SK-N-SH (cell line): ENCODE results near the gene RBM20. TPM values are rescaled to one million over a fixed set of nuclear protein-coding genes. Genes with fewer than 3 reads are reported as not detected.

Experiments
- CTCF ChIA-PET: fragments of 300-600, 350-600 bp; formaldehyde crosslinking; extraction: SDS; loops from one replicate; lab custom pipeline; 2021; lab: Yijun Ruan, JAX
- POLR2A ChIA-PET: fragments of 350-600 bp; sonication (Branson Sonifier 250); formaldehyde crosslinking; extraction: SDS; loops from one replicate; lab custom pipeline; 2020; ENCODE audit warnings: antibody characterized with exemption, inconsistent platforms; lab: Yijun Ruan, JAX
- DNase-seq: peaks from one replicate; pipeline ENCODE4 v3.0.0; 2012
- H2AFZ ChIP-seq: fragments of 200-600 bp; sonication (generic); 2 replicates; pipeline ENCODE4 v1.8.1; 2016; ENCODE audit warnings: antibody characterized with exemption, mild to moderate bottlenecking, low read depth
- H3F3A ChIP-seq: fragments of 200-600 bp; sonication (generic); replicated peaks from 2 replicates; pipeline ENCODE3; 2016; ENCODE audit warnings: antibody characterized with exemption, mild to moderate bottlenecking; ENCODE audit not compliant: insufficient read depth
- H3K27ac ChIP-seq, 2 experiments: fragments of 200-500 bp in 1 of 2; fragments of 200-600 bp in 1 of 2; sonication (Bioruptor generic) in 1 of 2; sonication (generic), shearing (Covaris generic) in 1 of 2; 2 replicates each; pipeline versions ENCODE4 v1.5.1 to v1.6.1; 2014 to 2016; ENCODE audit warnings: low read depth in 2 of 2, inconsistent platforms in 1 of 2, low read length in 1 of 2, mild to moderate bottlenecking in 1 of 2, mixed read lengths in 1 of 2
- H3K27me3 ChIP-seq: fragments of 200-600 bp; sonication (generic), shearing (Covaris generic); 2 replicates; pipeline ENCODE4 v1.6.1; 2016; ENCODE audit warnings: mixed run types; ENCODE audit not compliant: insufficient read depth
- H3K36me3 ChIP-seq, 2 experiments: fragments of 200-500 bp in 1 of 2; fragments of 200-600 bp in 1 of 2; sonication (Bioruptor generic) in 1 of 2; sonication (generic) in 1 of 2; replicated peaks in 1 of 2; 2 replicates each; pipeline versions ENCODE3 to v1.5.1; 2014 to 2016; ENCODE audit warnings: low read length in 1 of 2, mild to moderate bottlenecking in 1 of 2; ENCODE audit not compliant: insufficient read depth in 2 of 2, control insufficient read depth in 1 of 2
- H3K4me1 ChIP-seq, 2 experiments: fragments of 200-500 bp in 1 of 2; fragments of 200-600 bp in 1 of 2; sonication (Bioruptor generic) in 1 of 2; sonication (generic), shearing (Covaris generic) in 1 of 2; 2 replicates each; pipeline versions ENCODE4 v1.5.1 to v1.6.1; 2014 to 2016; ENCODE audit warnings: low read depth in 1 of 2, low read length in 1 of 2, mixed run types in 1 of 2; ENCODE audit not compliant: insufficient read depth in 2 of 2, control insufficient read depth in 1 of 2
- H3K4me2 ChIP-seq: fragments of 200-600 bp; sonication (generic), shearing (Covaris generic); 2 replicates; pipeline ENCODE4 v1.6.1; 2017; ENCODE audit warnings: mixed run types
- H3K4me3 ChIP-seq, 2 experiments: fragments of 200-500 bp in 1 of 2; fragments of 200-600 bp in 1 of 2; sonication (Bioruptor generic) in 1 of 2; sonication (generic), shearing (Covaris generic) in 1 of 2; 2 replicates each; pipeline versions ENCODE4 v1.5.1 to v1.8.1; 2014 to 2016; ENCODE audit warnings: low read depth in 2 of 2, inconsistent platforms in 1 of 2, low read length in 1 of 2, mild to moderate bottlenecking in 1 of 2, mixed read lengths in 1 of 2, moderate library complexity in 1 of 2
- H3K79me2 ChIP-seq: fragments of 200-600 bp; sonication (generic); 2 replicates; pipeline ENCODE4 v1.8.1; 2017; ENCODE audit warnings: mild to moderate bottlenecking; ENCODE audit not compliant: insufficient read depth
- H3K9ac ChIP-seq: fragments of 200-600 bp; sonication (generic); 2 replicates; pipeline ENCODE4 v1.6.1; 2017; ENCODE audit warnings: mixed run types
- H3K9me2 ChIP-seq: fragments of 200-600 bp; sonication (generic); 2 replicates; pipeline ENCODE4 v1.6.1; 2017; ENCODE audit warnings: mixed run types
- H3K9me3 ChIP-seq: fragments of 200-600 bp; sonication (generic); 2 replicates; pipeline ENCODE4 v1.6.1; 2017; ENCODE audit warnings: mixed run types, mild to moderate bottlenecking, moderate library complexity
- H4K20me1 ChIP-seq: fragments of 200-600 bp; sonication (generic); 2 replicates; pipeline ENCODE4 v1.6.1; 2017; ENCODE audit warnings: mild to moderate bottlenecking, mixed run types; ENCODE audit not compliant: insufficient read depth
- EP300 ChIP-seq, 2 experiments: IDR thresholded peaks; 2 replicates each; pipeline versions ENCODE4 v1.4.0 to v1.6.1; 2012; ENCODE audit warnings: borderline replicate concordance in 1 of 2, low read depth in 1 of 2, low read length in 1 of 2
- EZH2phosphoT487 ChIP-seq: fragments of 200-600 bp; sonication (generic); IDR thresholded peaks from 2 replicates; pipeline ENCODE4 v1.6.1; 2017; ENCODE audit warnings: low read depth, mixed run types, mild to moderate bottlenecking, antibody characterized with exemption, moderate library complexity, borderline replicate concordance
- FOXJ3 ChIP-seq: sonication (generic); formaldehyde crosslinking; IDR thresholded peaks from 2 replicates; pipeline ENCODE4 v1.5.1; 2020; ENCODE audit warnings: mild to moderate bottlenecking, missing genetic modification reagents
- GABPA ChIP-seq: IDR thresholded peaks from 2 replicates; pipeline ENCODE4 v1.4.0; 2012; ENCODE audit warnings: low read depth, mild to moderate bottlenecking
- GATA2 ChIP-seq: sonication (generic); formaldehyde crosslinking; IDR thresholded peaks from 2 replicates; pipeline ENCODE4 v1.5.0; 2020; ENCODE audit warnings: mild to moderate bottlenecking, missing genetic modification reagents
- JUND ChIP-seq: IDR thresholded peaks from 2 replicates; pipeline ENCODE4 v1.4.0; 2012
- NFIC ChIP-seq: IDR thresholded peaks from 2 replicates; pipeline ENCODE4 v1.4.0; 2012; ENCODE audit warnings: borderline replicate concordance
- POLR2AphosphoS5 ChIP-seq: IDR thresholded peaks from 2 replicates; pipeline ENCODE4 v1.6.1; 2012; ENCODE audit warnings: low read depth, low read length
- RAD21 ChIP-seq: IDR thresholded peaks from 2 replicates; pipeline ENCODE4 v1.6.1; 2012; ENCODE audit warnings: mild to moderate bottlenecking, low read length
- RFX5 ChIP-seq: IDR thresholded peaks from 2 replicates; pipeline ENCODE4 v1.6.1; 2012; ENCODE audit warnings: mild to moderate bottlenecking, improper control_type of control experiment, low read length
- SIN3A ChIP-seq: IDR thresholded peaks from 2 replicates; pipeline ENCODE4 v1.6.1; 2012; ENCODE audit warnings: low read depth, mild to moderate bottlenecking, low read length, moderate library complexity, borderline replicate concordance
- TEAD4 ChIP-seq: IDR thresholded peaks from 2 replicates; pipeline ENCODE4 v1.4.0; 2012; ENCODE audit warnings: mild to moderate bottlenecking, borderline replicate concordance; ENCODE audit not compliant: insufficient read depth
- WGBS: methylation state at CpG from one replicate; pipeline ENCODE4 v1.1.6; 2017; ENCODE audit warnings: low lambda C conversion rate; 5-methylcytosine and 5-hydroxymethylcytosine counted together
- polyA plus RNA-seq, 3 experiments: library from polyadenylated mRNA; depleted of rRNA; stranded (reverse); fragments of >200 nt; gene quantifications; 2 replicates each; pipeline ENCODE4 v1.2.3, GENCODE V29; 2012
- TF ChIP-seq, protein P1 (sequence below): IDR thresholded peaks from 2 replicates; pipeline ENCODE4; 2012
- TF ChIP-seq, protein P2 (sequence below): IDR thresholded peaks from 2 replicates; pipeline ENCODE4 v1.6.1; 2012; ENCODE audit warnings: mild to moderate bottlenecking, low read depth, low read length, moderate library complexity
- TF ChIP-seq, protein P3 (sequence below): IDR thresholded peaks from 2 replicates; pipeline ENCODE4 v1.4.0; 2012; ENCODE audit warnings: low read depth, borderline replicate concordance

The RBM20 gene
- polyA plus RNA-seq, 1 of the 3 experiments (the other 2 are of a cell fraction) = 0.64 TPM

DNA sequence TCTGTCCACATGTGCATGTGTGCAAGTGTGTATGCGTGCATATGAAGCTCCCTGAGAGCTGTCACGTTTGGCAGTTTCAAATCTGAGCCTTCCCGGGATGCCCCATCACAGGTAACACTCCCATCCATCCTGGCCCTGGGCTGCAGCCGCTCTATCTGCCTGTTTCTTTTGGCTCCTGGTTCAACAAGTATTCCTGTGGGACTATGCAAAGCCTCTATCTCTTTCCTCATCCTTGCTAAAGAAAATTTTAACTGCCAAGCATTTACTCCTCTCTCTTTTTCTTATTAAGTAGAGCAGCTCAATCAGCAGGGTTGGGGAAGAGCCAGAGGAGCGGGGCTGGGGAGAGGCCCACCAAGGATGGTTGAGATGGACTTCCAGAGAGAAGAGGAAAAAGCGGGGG is 203.2 kb downstream of the RBM20 start:
- 65% methylated on average over 6 of the region's 6 CpGs for WGBS
- CTCF ChIA-PET = interaction anchor here (0.6 kb wide), 1 partner anchor 237 kb away, joined by 3 read pairs; no protein-coding TSS in a partner anchor
- H3F3A ChIP-seq = no peaks in the 10 kb centered on the region
- peaks cover 0 to 19% of the 10 kb centered on the region in 2 experiments; a peak in 2 of 4 replicates for H3K4me1 ChIP-seq
- POLR2A ChIA-PET = no interaction called here
- no peak overlapping the region for H3K27ac ChIP-seq
- H3K9me3 ChIP-seq = no peaks in the 10 kb centered on the region
- DNase-seq = no peak
- H3K9me2 ChIP-seq = no peaks in the 10 kb centered on the region
- no peak overlapping the region for H2AFZ ChIP-seq
- H4K20me1 ChIP-seq = no peaks in the 10 kb centered on the region
- H3K4me3 ChIP-seq = no peak overlapping the region
- H3K4me2 ChIP-seq = no peak overlapping the region
- H3K36me3 ChIP-seq = no peaks in the 10 kb centered on the region
- H3K9ac ChIP-seq = no peak overlapping the region
- TF ChIP-seq EZH2phosphoT487 (no peak), EP300 (IDR thresholded peaks at IDR 0.05; ENCODE audit: borderline replicate concordance in 1 of 2, low read depth in 1 of 2, low read length in 1 of 2) (no peak), TEAD4 (no peak), SIN3A (no peak), POLR2AphosphoS5 (no peak), GATA2 (CRISPR knock-in tag) (no peak), NFIC (no peak), FOXJ3 (CRISPR knock-in tag) (no peak), RFX5 (no peak), GABPA (no peak), RAD21 (no peak), JUND (no peak)
- TF ChIP-seq, protein P1, sequence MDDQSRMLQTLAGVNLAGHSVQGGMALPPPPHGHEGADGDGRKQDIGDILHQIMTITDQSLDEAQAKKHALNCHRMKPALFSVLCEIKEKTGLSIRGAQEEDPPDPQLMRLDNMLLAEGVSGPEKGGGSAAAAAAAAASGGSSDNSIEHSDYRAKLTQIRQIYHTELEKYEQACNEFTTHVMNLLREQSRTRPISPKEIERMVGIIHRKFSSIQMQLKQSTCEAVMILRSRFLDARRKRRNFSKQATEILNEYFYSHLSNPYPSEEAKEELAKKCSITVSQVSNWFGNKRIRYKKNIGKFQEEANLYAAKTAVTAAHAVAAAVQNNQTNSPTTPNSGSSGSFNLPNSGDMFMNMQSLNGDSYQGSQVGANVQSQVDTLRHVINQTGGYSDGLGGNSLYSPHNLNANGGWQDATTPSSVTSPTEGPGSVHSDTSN = no peak
- TF ChIP-seq, protein P2, sequence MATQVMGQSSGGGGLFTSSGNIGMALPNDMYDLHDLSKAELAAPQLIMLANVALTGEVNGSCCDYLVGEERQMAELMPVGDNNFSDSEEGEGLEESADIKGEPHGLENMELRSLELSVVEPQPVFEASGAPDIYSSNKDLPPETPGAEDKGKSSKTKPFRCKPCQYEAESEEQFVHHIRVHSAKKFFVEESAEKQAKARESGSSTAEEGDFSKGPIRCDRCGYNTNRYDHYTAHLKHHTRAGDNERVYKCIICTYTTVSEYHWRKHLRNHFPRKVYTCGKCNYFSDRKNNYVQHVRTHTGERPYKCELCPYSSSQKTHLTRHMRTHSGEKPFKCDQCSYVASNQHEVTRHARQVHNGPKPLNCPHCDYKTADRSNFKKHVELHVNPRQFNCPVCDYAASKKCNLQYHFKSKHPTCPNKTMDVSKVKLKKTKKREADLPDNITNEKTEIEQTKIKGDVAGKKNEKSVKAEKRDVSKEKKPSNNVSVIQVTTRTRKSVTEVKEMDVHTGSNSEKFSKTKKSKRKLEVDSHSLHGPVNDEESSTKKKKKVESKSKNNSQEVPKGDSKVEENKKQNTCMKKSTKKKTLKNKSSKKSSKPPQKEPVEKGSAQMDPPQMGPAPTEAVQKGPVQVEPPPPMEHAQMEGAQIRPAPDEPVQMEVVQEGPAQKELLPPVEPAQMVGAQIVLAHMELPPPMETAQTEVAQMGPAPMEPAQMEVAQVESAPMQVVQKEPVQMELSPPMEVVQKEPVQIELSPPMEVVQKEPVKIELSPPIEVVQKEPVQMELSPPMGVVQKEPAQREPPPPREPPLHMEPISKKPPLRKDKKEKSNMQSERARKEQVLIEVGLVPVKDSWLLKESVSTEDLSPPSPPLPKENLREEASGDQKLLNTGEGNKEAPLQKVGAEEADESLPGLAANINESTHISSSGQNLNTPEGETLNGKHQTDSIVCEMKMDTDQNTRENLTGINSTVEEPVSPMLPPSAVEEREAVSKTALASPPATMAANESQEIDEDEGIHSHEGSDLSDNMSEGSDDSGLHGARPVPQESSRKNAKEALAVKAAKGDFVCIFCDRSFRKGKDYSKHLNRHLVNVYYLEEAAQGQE = no peak
- no peaks in the 10 kb centered on the region for H3K27me3 ChIP-seq
- H3K79me2 ChIP-seq = no peaks in the 10 kb centered on the region

DNA sequence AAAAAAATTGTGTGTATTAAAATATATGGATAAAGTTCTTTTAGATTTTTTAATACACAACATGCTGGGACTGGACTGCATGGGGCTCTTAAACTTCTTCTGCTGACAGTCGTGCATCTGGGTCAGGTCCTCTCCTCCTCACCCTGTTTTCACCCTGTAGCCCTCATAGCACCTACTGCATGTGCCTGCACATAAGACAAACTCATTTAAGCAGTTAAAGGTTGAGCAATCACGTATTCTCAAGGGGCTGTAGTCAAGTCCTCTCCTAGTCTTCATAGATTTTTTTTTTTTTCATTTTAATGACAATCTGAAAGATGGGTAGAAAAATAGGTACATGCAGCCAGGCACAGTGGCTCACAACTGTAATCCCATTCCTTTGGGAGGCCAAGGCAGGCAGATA is 204.0 kb downstream of the RBM20 start:
- ChIA-PET CTCF (no interaction called here), POLR2A (no interaction called here)
- Histone ChIP-seq H3K9me3 (no peaks in the 10 kb centered on the region), H3K9me2 (no peaks in the 10 kb centered on the region), H3K27ac (no peak overlapping the region), H3K9ac (no peak overlapping the region), H3K36me3 (no peaks in the 10 kb centered on the region), H4K20me1 (no peaks in the 10 kb centered on the region), H3F3A (no peaks in the 10 kb centered on the region), H3K4me2 (no peak overlapping the region), H3K79me2 (no peaks in the 10 kb centered on the region), H3K4me3 (no peak overlapping the region), H3K27me3 (no peaks in the 10 kb centered on the region), H2AFZ (no peak overlapping the region), H3K4me1 (peaks cover 0 to 20% of the 10 kb centered on the region in 2 experiments; a peak in 2 of 4 replicates)
- no peak for TF ChIP-seq EP300 (IDR thresholded peaks at IDR 0.05; ENCODE audit: borderline replicate concordance in 1 of 2, low read depth in 1 of 2, low read length in 1 of 2)
- TF ChIP-seq, protein P3, sequence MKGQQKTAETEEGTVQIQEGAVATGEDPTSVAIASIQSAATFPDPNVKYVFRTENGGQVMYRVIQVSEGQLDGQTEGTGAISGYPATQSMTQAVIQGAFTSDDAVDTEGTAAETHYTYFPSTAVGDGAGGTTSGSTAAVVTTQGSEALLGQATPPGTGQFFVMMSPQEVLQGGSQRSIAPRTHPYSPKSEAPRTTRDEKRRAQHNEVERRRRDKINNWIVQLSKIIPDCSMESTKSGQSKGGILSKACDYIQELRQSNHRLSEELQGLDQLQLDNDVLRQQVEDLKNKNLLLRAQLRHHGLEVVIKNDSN = no peak
- WGBS = 61% methylated on average over 2 of the region's 2 CpGs
- no peak for DNase-seq
